ENCODE results near the gene ARHGAP27.
"Not testable (repeated sequence)": the region's sequence is repeated elsewhere in the genome, so short reads cannot be mapped to it uniquely, and the experiment has no call there.

ARHGAP27 gene

GRCh38 chr17:45445901-45446743, 13.5 kb upstream of the ARHGAP27 start:
- WGBS, result 34% methylated on average over 13 of the region's 16 CpGs
- peak; percentile 71 for DNase-seq

GRCh38 chr17:45444856-45445820, 12.5 kb upstream of the ARHGAP27 start:
- not testable (repeated sequence) for H2BK15ac ChIP-seq (ENCODE audit: low read depth, poor library complexity, severe bottlenecking); H4K8ac ChIP-seq (ENCODE audit: low read length); H2AK5ac ChIP-seq (ENCODE audit: low read length, severe bottlenecking); H3K23ac ChIP-seq (ENCODE audit: low read length in 2 of 2); H2BK120ac ChIP-seq (ENCODE audit: low read depth, low read length); H3K27ac ChIP-seq (ENCODE audit: low read length, poor library complexity, severe bottlenecking); H2BK5ac ChIP-seq (ENCODE audit: low read depth, low read length, poor library complexity, severe bottlenecking); H3K9ac ChIP-seq (ENCODE audit: low read length); H2BK12ac ChIP-seq (ENCODE audit: low read length in 2 of 2); H3K14ac ChIP-seq (ENCODE audit: low read length in 2 of 2); H3K4ac ChIP-seq (ENCODE audit: low read depth in 1 of 2, low read length in 2 of 2); H3K27me3 ChIP-seq (ENCODE audit: control insufficient read depth in 1 of 2, insufficient read depth in 1 of 2, low read length in 2 of 2); H3K79me1 ChIP-seq (replicated peaks; ENCODE audit: low read length, poor library complexity, severe bottlenecking); H3K18ac ChIP-seq (ENCODE audit: low read depth in 1 of 2, low read length in 2 of 2); H3K4me2 ChIP-seq (ENCODE audit: low read length, poor library complexity, severe bottlenecking); H4K91ac ChIP-seq (ENCODE audit: low read length); H2AFZ ChIP-seq (ENCODE audit: low read depth, low read length); H3K9me3 ChIP-seq (ENCODE audit: control insufficient read depth, low read length); DNase-seq; H3K4me3 ChIP-seq (ENCODE audit: insufficient read depth in 1 of 2, low read depth in 1 of 2, low read length in 2 of 2)
- Histone ChIP-seq H3K36me3 (ENCODE audit: control insufficient read depth in 1 of 2, insufficient read depth in 2 of 2, low read depth in 1 of 2, low read length in 2 of 2) (peaks cover 18 to 39% of the 10 kb centered on the region in 2 experiments), H3K4me1 (ENCODE audit: control insufficient read depth, insufficient read depth, low read depth, low read length) (peaks cover 25% of the 10 kb centered on the region)
- 95% methylated on average over 16 of the region's 21 CpGs for WGBS

More at GRCh38 chr17:45445901-45446743, 13.5 kb upstream of the ARHGAP27 start:
- H2BK15ac ChIP-seq (ENCODE audit: low read depth, poor library complexity, severe bottlenecking); H3K9me3 ChIP-seq (ENCODE audit: control insufficient read depth, low read length); H3K4me2 ChIP-seq (ENCODE audit: low read length, poor library complexity, severe bottlenecking); H2BK12ac ChIP-seq (ENCODE audit: low read length in 2 of 2); H3K18ac ChIP-seq (ENCODE audit: low read depth in 1 of 2, low read length in 2 of 2); H3K14ac ChIP-seq (ENCODE audit: low read length in 2 of 2); H3K27me3 ChIP-seq (ENCODE audit: control insufficient read depth in 1 of 2, insufficient read depth in 1 of 2, low read length in 2 of 2); H3K23ac ChIP-seq (ENCODE audit: low read length in 2 of 2); H3K4ac ChIP-seq (ENCODE audit: low read depth in 1 of 2, low read length in 2 of 2); H2AFZ ChIP-seq (ENCODE audit: low read depth, low read length); H2BK5ac ChIP-seq (ENCODE audit: low read depth, low read length, poor library complexity, severe bottlenecking); H2BK120ac ChIP-seq (ENCODE audit: low read depth, low read length); H4K91ac ChIP-seq (ENCODE audit: low read length); H3K9ac ChIP-seq (ENCODE audit: low read length); H2AK5ac ChIP-seq (ENCODE audit: low read length, severe bottlenecking); H4K8ac ChIP-seq (ENCODE audit: low read length); H3K4me3 ChIP-seq (ENCODE audit: insufficient read depth in 1 of 2, low read depth in 1 of 2, low read length in 2 of 2); H3K79me1 ChIP-seq (replicated peaks; ENCODE audit: low read length, poor library complexity, severe bottlenecking): not testable (repeated sequence)
- H3K36me3 ChIP-seq (ENCODE audit: control insufficient read depth in 1 of 2, insufficient read depth in 2 of 2, low read depth in 1 of 2, low read length in 2 of 2), result peaks cover 20 to 38% of the 10 kb centered on the region in 2 experiments
- H3K27ac ChIP-seq (ENCODE audit: low read length, poor library complexity, severe bottlenecking), result peak overlapping the region; percentile 44
- peaks cover 18% of the 10 kb centered on the region for H3K4me1 ChIP-seq (ENCODE audit: control insufficient read depth, insufficient read depth, low read depth, low read length)

- H3K9me3 ChIP-seq (ENCODE audit: control insufficient read depth, low read length); H3K4ac ChIP-seq (ENCODE audit: low read depth in 1 of 2, low read length in 2 of 2): not testable (repeated sequence)
Observed at GRCh38 chr17:45444301-45444700, 11.6 kb upstream of the ARHGAP27 start.

More at GRCh38 chr17:45444301-45444700, 11.6 kb upstream of the ARHGAP27 start:
- not testable (repeated sequence) for H3K23ac ChIP-seq (ENCODE audit: low read length in 2 of 2); H2BK120ac ChIP-seq (ENCODE audit: low read depth, low read length); H2BK12ac ChIP-seq (ENCODE audit: low read length in 2 of 2); H4K8ac ChIP-seq (ENCODE audit: low read length); H3K4me3 ChIP-seq (ENCODE audit: insufficient read depth in 1 of 2, low read depth in 1 of 2, low read length in 2 of 2); H3K79me1 ChIP-seq (replicated peaks; ENCODE audit: low read length, poor library complexity, severe bottlenecking); H3K14ac ChIP-seq (ENCODE audit: low read length in 2 of 2); H2AFZ ChIP-seq (ENCODE audit: low read depth, low read length); H3K27ac ChIP-seq (ENCODE audit: low read length, poor library complexity, severe bottlenecking); DNase-seq; H2BK15ac ChIP-seq (ENCODE audit: low read depth, poor library complexity, severe bottlenecking); H3K4me2 ChIP-seq (ENCODE audit: low read length, poor library complexity, severe bottlenecking); H2AK5ac ChIP-seq (ENCODE audit: low read length, severe bottlenecking); H2BK5ac ChIP-seq (ENCODE audit: low read depth, low read length, poor library complexity, severe bottlenecking); H4K91ac ChIP-seq (ENCODE audit: low read length); H3K18ac ChIP-seq (ENCODE audit: low read depth in 1 of 2, low read length in 2 of 2); H3K27me3 ChIP-seq (ENCODE audit: control insufficient read depth in 1 of 2, insufficient read depth in 1 of 2, low read length in 2 of 2); H3K9ac ChIP-seq (ENCODE audit: low read length)
- peaks cover 17 to 39% of the 10 kb centered on the region in 2 experiments for H3K36me3 ChIP-seq (ENCODE audit: control insufficient read depth in 1 of 2, insufficient read depth in 2 of 2, low read depth in 1 of 2, low read length in 2 of 2)
- peaks cover 32% of the 10 kb centered on the region for H3K4me1 ChIP-seq (ENCODE audit: control insufficient read depth, insufficient read depth, low read depth, low read length)
- WGBS, result 100% methylated on average over 6 of the region's 10 CpGs

All from mesenchymal stem cell (in vitro differentiated cells and primary cell).